ENCODE results near the gene DACH1.

- TF ChIP-seq, protein P1, sequence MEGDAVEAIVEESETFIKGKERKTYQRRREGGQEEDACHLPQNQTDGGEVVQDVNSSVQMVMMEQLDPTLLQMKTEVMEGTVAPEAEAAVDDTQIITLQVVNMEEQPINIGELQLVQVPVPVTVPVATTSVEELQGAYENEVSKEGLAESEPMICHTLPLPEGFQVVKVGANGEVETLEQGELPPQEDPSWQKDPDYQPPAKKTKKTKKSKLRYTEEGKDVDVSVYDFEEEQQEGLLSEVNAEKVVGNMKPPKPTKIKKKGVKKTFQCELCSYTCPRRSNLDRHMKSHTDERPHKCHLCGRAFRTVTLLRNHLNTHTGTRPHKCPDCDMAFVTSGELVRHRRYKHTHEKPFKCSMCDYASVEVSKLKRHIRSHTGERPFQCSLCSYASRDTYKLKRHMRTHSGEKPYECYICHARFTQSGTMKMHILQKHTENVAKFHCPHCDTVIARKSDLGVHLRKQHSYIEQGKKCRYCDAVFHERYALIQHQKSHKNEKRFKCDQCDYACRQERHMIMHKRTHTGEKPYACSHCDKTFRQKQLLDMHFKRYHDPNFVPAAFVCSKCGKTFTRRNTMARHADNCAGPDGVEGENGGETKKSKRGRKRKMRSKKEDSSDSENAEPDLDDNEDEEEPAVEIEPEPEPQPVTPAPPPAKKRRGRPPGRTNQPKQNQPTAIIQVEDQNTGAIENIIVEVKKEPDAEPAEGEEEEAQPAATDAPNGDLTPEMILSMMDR (IDR thresholded peaks at IDR 0.05): no peak
- TF ChIP-seq POLR2A (IDR thresholded peaks at IDR 0.05): no peak
These were observed 12.9 kb upstream of the DACH1 start for GRCh38 chr13:71879808-71880344.
